PFSK-1 (cell line): ENCODE measurements around the gene GRID1.

Experiments used
- FOXP2 ChIP-seq: optimal IDR thresholded peaks from 2 replicates; pipeline ENCODE3; 2011; ENCODE audit warnings: borderline replicate concordance, control low read depth, inconsistent platforms; ENCODE audit not compliant: insufficient read depth; ENCODE audit errors: extremely low read length, extremely low read depth
- POLR2AphosphoS5 ChIP-seq: IDR thresholded peaks from 2 replicates; pipeline ENCODE4 v1.6.1; 2012; ENCODE audit warnings: low read depth, mild to moderate bottlenecking, control low read depth, low read length, moderate library complexity
- REST ChIP-seq, 2 experiments: IDR thresholded peaks; 2 replicates each; pipeline versions ENCODE4 v1.6.1 to v1.8.0; 2011 to 2012; ENCODE audit warnings: low read depth in 2 of 2, low read length in 2 of 2, control low read depth in 1 of 2, inconsistent platforms in 1 of 2, mild to moderate bottlenecking in 1 of 2, moderate library complexity in 1 of 2; ENCODE audit not compliant: insufficient read depth in 1 of 2
- SIN3A ChIP-seq: IDR thresholded peaks from 2 replicates; pipeline ENCODE4 v1.6.1; 2012; ENCODE audit warnings: mild to moderate bottlenecking, low read length, moderate library complexity, borderline replicate concordance; ENCODE audit not compliant: insufficient read depth
- TAF1 ChIP-seq: IDR thresholded peaks from 2 replicates; pipeline ENCODE4 v1.6.1; 2012; ENCODE audit warnings: low read length, control low read depth, borderline replicate concordance; ENCODE audit not compliant: insufficient read depth

GRID1 gene

GRCh38 chr10:86315549-86315942 is 51.0 kb downstream of the GRID1 start:
- no peak for TF ChIP-seq REST (IDR thresholded peaks at IDR 0.05; ENCODE audit: insufficient read depth in 1 of 2, low read depth in 2 of 2, low read length in 2 of 2)
- TF ChIP-seq FOXP2: no peak
- TF ChIP-seq SIN3A: no peak
- TF ChIP-seq POLR2AphosphoS5: no peak
- TF ChIP-seq TAF1: no peak

GRCh38 chr10:86314616-86315548 is 51.7 kb downstream of the GRID1 start:
- TF ChIP-seq TAF1 (no peak), POLR2AphosphoS5 (no peak)

GRCh38 chr10:86313621-86314041 is 53.0 kb downstream of the GRID1 start:
- no peak for TF ChIP-seq FOXP2

- TF ChIP-seq POLR2AphosphoS5: no peak
- TF ChIP-seq FOXP2: no peak
- TF ChIP-seq TAF1: no peak
- TF ChIP-seq SIN3A: no peak
- no peak for TF ChIP-seq REST (IDR thresholded peaks at IDR 0.05; ENCODE audit: insufficient read depth in 1 of 2, low read depth in 2 of 2, low read length in 2 of 2)
These were observed 53.8 kb downstream of the GRID1 start for GRCh38 chr10:86312701-86313270.

- TF ChIP-seq SIN3A (no peak), POLR2AphosphoS5 (no peak), FOXP2 (no peak), REST (IDR thresholded peaks at IDR 0.05; ENCODE audit: insufficient read depth in 1 of 2, low read depth in 2 of 2, low read length in 2 of 2) (no peak), TAF1 (no peak)
These were observed 54.7 kb downstream of the GRID1 start for GRCh38 chr10:86311906-86312305.

GRCh38 chr10:86311190-86311589 is 55.4 kb downstream of the GRID1 start:
- TF ChIP-seq FOXP2: no peak
- TF ChIP-seq REST (IDR thresholded peaks at IDR 0.05; ENCODE audit: insufficient read depth in 1 of 2, low read depth in 2 of 2, low read length in 2 of 2): no peak
- no peak for TF ChIP-seq TAF1
- TF ChIP-seq SIN3A: no peak
- no peak for TF ChIP-seq POLR2AphosphoS5
